ENCODE measurements around the gene VAT1. TPM values are rescaled to one million over a fixed set of nuclear protein-coding genes. Genes with fewer than 3 reads are reported as not detected.

Gene VAT1
- total and polyA plus RNA-seq, 2 of the 13 experiments (the other 11 are each of a cell fraction or from before 2014, with no cell fraction given) = 143 to 205 TPM

- peak; percentile 53; the same call in 1 of the 2 replicates for TF ChIP-seq SP5 (CRISPR knock-in tag; IDR thresholded peaks at IDR 0.05; ENCODE audit: borderline replicate concordance, low read depth)
- TF ChIP-seq HDAC1 (CRISPR knock-in tag; IDR thresholded peaks at IDR 0.05) = peak; percentile 94
- TF ChIP-seq THRA (CRISPR knock-in tag; IDR thresholded peaks at IDR 0.05; ENCODE audit: borderline replicate concordance) = peak; percentile 43; the same call in 1 of the 2 replicates
- no peak for TF ChIP-seq RFXANK (CRISPR knock-in tag; IDR thresholded peaks at IDR 0.05)
- TF ChIP-seq SSRP1 (CRISPR knock-in tag; IDR thresholded peaks at IDR 0.05) = no peak
- TF ChIP-seq, protein P1, sequence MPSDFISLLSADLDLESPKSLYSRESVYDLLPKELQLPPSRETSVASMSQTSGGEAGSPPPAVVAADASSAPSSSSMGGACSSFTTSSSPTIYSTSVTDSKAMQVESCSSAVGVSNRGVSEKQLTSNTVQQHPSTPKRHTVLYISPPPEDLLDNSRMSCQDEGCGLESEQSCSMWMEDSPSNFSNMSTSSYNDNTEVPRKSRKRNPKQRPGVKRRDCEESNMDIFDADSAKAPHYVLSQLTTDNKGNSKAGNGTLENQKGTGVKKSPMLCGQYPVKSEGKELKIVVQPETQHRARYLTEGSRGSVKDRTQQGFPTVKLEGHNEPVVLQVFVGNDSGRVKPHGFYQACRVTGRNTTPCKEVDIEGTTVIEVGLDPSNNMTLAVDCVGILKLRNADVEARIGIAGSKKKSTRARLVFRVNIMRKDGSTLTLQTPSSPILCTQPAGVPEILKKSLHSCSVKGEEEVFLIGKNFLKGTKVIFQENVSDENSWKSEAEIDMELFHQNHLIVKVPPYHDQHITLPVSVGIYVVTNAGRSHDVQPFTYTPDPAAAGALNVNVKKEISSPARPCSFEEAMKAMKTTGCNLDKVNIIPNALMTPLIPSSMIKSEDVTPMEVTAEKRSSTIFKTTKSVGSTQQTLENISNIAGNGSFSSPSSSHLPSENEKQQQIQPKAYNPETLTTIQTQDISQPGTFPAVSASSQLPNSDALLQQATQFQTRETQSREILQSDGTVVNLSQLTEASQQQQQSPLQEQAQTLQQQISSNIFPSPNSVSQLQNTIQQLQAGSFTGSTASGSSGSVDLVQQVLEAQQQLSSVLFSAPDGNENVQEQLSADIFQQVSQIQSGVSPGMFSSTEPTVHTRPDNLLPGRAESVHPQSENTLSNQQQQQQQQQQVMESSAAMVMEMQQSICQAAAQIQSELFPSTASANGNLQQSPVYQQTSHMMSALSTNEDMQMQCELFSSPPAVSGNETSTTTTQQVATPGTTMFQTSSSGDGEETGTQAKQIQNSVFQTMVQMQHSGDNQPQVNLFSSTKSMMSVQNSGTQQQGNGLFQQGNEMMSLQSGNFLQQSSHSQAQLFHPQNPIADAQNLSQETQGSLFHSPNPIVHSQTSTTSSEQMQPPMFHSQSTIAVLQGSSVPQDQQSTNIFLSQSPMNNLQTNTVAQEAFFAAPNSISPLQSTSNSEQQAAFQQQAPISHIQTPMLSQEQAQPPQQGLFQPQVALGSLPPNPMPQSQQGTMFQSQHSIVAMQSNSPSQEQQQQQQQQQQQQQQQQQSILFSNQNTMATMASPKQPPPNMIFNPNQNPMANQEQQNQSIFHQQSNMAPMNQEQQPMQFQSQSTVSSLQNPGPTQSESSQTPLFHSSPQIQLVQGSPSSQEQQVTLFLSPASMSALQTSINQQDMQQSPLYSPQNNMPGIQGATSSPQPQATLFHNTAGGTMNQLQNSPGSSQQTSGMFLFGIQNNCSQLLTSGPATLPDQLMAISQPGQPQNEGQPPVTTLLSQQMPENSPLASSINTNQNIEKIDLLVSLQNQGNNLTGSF (CRISPR knock-in tag; IDR thresholded peaks at IDR 0.05) = peak; percentile 76
- TF ChIP-seq KDM1A (CRISPR knock-in tag; IDR thresholded peaks at IDR 0.05) = no peak
- TF ChIP-seq ZNF790 (CRISPR knock-in tag; IDR thresholded peaks at IDR 0.05; ENCODE audit: borderline replicate concordance) = 0 out of 2 replicates have a peak, but pooled peaks have one; percentile 53
- TF ChIP-seq, protein P2, sequence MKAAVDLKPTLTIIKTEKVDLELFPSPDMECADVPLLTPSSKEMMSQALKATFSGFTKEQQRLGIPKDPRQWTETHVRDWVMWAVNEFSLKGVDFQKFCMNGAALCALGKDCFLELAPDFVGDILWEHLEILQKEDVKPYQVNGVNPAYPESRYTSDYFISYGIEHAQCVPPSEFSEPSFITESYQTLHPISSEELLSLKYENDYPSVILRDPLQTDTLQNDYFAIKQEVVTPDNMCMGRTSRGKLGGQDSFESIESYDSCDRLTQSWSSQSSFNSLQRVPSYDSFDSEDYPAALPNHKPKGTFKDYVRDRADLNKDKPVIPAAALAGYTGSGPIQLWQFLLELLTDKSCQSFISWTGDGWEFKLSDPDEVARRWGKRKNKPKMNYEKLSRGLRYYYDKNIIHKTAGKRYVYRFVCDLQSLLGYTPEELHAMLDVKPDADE (CRISPR knock-in tag; IDR thresholded peaks at IDR 0.05) = peak; percentile 74; the same call in 1 of the 2 replicates
- peak; percentile 97 for TF ChIP-seq ARID4A (CRISPR knock-in tag; IDR thresholded peaks at IDR 0.05; ENCODE audit: borderline replicate concordance)
- TF ChIP-seq RBFOX2 (IDR thresholded peaks at IDR 0.05; ENCODE audit: low read depth, low read length) = peak; percentile 84
- peak; percentile 57; the same call in 1 of the 2 replicates for TF ChIP-seq ZNF552 (CRISPR knock-in tag; IDR thresholded peaks at IDR 0.05; ENCODE audit: borderline replicate concordance)
- peak; percentile 77 for TF ChIP-seq KDM3A (CRISPR knock-in tag; IDR thresholded peaks at IDR 0.05; ENCODE audit: low read depth)
- no peak for TF ChIP-seq ZBTB20 (CRISPR knock-in tag; IDR thresholded peaks at IDR 0.05; ENCODE audit: borderline replicate concordance, low read depth)
- TF ChIP-seq CEBPB (IDR thresholded peaks at IDR 0.05; ENCODE audit: borderline replicate concordance, low read depth, low read length) = 0 out of 2 replicates have a peak, but pooled peaks have one; percentile 40
- TF ChIP-seq RBAK (CRISPR knock-in tag; IDR thresholded peaks at IDR 0.05) = no peak
- no peak for TF ChIP-seq SMAD1 (CRISPR knock-in tag; IDR thresholded peaks at IDR 0.05; ENCODE audit: borderline replicate concordance, low read depth)
These were observed at the start of gene VAT1 (continued) for GRCh38 chr17:43021741-43022512.
